ENCODE data around the gene TRPC3. TPM values are rescaled to one million over a fixed set of nuclear protein-coding genes. Genes with fewer than 3 reads are reported as not detected.

The TRPC3 gene
- total RNA-seq, 1 experiment from 2014 or later: 0.91 TPM

DNA sequence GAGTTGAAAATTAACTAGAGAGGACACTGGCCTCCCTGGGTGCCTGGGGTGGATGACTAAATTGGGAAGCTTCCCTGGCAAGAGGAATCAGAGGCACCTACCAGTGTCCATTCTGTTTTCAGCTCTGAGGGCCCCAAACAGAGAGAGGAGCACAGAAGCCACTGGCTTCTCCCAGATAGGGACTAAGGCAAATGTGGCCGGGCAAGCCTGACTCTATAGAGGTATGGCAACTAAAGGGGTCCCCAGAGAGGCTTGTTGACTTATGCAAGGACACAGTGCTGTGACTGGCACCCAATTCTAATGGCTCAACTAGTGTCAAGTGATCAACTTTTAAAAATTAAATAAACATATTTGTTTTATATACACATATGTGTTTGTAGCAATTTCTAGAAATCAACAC is 17.2 kb downstream of the TRPC3 start:
- intact Hi-C loops (cut with micrococcal nuclease; ENCODE audit: unreplicated experiment): no loop called here
- BruUV-seq (replicated peaks): no TSS peak
- no peak overlapping the region for H3K4me3 ChIP-seq (ENCODE audit: low read depth, low read length)
- H3K27ac Mint-ChIP-seq (ENCODE audit: unreplicated experiment): no peak overlapping the region
- peaks cover under 1% of the 10 kb centered on the region; the same call in 1 of the 2 replicates for H3K4me1 ChIP-seq
- H3K4me1 Mint-ChIP-seq (ENCODE audit: low read depth, unreplicated experiment): peaks cover 10% of the 10 kb centered on the region
- ChIA-PET POLR2A (no interaction called here), CTCF (no interaction called here)
- no peak for DNase-seq
- no peaks in the 10 kb centered on the region for H3K9me3 ChIP-seq
- no peaks in the 10 kb centered on the region for H3K9me3 Mint-ChIP-seq (ENCODE audit: unreplicated experiment)
- no peaks in the 10 kb centered on the region for H3K27me3 Mint-ChIP-seq (ENCODE audit: insufficient read depth, unreplicated experiment)
- no peaks in the 10 kb centered on the region for H3K36me3 ChIP-seq (ENCODE audit: control insufficient read depth, insufficient read depth, low read length)
- no peaks in the 10 kb centered on the region for H3K27me3 ChIP-seq (replicated peaks; ENCODE audit: control insufficient read depth, insufficient read depth, low read length)
- no peaks in the 10 kb centered on the region for H3K36me3 Mint-ChIP-seq (ENCODE audit: insufficient read depth, unreplicated experiment)
- H3K4me3 Mint-ChIP-seq (ENCODE audit: unreplicated experiment): no peak overlapping the region
- TF ChIP-seq, protein P1, sequence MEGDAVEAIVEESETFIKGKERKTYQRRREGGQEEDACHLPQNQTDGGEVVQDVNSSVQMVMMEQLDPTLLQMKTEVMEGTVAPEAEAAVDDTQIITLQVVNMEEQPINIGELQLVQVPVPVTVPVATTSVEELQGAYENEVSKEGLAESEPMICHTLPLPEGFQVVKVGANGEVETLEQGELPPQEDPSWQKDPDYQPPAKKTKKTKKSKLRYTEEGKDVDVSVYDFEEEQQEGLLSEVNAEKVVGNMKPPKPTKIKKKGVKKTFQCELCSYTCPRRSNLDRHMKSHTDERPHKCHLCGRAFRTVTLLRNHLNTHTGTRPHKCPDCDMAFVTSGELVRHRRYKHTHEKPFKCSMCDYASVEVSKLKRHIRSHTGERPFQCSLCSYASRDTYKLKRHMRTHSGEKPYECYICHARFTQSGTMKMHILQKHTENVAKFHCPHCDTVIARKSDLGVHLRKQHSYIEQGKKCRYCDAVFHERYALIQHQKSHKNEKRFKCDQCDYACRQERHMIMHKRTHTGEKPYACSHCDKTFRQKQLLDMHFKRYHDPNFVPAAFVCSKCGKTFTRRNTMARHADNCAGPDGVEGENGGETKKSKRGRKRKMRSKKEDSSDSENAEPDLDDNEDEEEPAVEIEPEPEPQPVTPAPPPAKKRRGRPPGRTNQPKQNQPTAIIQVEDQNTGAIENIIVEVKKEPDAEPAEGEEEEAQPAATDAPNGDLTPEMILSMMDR (IDR thresholded peaks at IDR 0.05; ENCODE audit: insufficient read depth in 1 of 2, low read depth in 1 of 2, low read length in 1 of 2, severe bottlenecking in 1 of 2, unreplicated experiment in 1 of 2): no peak

DNA sequence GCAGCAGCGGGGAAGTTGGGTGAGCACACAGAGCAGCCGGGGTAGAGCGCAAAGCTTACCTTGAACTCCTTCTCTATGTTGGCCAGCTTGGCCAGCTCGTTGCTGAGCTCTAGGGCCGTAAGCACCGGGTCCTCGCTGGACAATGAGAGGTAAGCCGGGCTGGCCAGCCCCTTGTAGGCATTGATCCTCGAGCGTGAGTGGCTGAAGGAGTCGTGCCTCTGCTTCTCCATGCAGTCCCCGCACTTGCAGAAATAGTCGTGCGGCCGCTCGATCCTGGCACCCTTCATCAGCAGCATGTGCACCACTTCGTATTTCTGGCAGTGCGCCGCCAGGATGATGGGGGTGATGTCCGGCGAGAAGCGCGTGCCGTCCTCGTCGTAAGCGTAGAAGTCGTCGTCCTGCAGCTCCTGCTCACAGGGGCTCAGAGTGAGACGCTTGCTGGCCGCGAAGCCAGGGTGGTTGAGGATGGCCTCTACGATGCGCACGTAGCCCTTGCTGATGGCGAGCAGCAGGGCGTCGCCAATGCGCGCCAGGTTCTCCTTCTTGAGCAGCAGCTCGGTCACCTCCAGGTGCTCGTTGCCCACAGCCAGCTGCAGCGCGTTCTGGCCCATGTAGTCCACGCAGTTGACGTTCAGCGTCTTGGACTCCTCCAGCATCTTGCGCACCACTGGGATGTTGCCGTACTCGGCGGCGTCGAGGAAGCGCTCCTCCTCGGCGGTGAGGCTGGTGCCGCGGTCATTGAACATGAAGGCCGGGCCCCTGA is 19.5 kb downstream of the TRPC3 start:
- no peaks in the 10 kb centered on the region for H3K4me1 Mint-ChIP-seq (ENCODE audit: low read depth, unreplicated experiment)
- POLR2A ChIA-PET: no interaction called here
- TF ChIP-seq, protein P1 (IDR thresholded peaks at IDR 0.05; ENCODE audit: insufficient read depth in 1 of 2, low read depth in 1 of 2, low read length in 1 of 2, severe bottlenecking in 1 of 2, unreplicated experiment in 1 of 2): no peak
- H3K36me3 Mint-ChIP-seq (ENCODE audit: insufficient read depth, unreplicated experiment): no peaks in the 10 kb centered on the region
- no peaks in the 10 kb centered on the region for H3K27me3 ChIP-seq (replicated peaks; ENCODE audit: control insufficient read depth, insufficient read depth, low read length)
- no peak overlapping the region for H3K27ac Mint-ChIP-seq (ENCODE audit: unreplicated experiment)
- no peak for DNase-seq
- H3K4me3 ChIP-seq (ENCODE audit: low read depth, low read length): no peak overlapping the region
- intact Hi-C loops (cut with micrococcal nuclease; ENCODE audit: unreplicated experiment): no loop called here
- H3K27me3 Mint-ChIP-seq (ENCODE audit: insufficient read depth, unreplicated experiment): no peaks in the 10 kb centered on the region
- CTCF ChIA-PET: no interaction called here
- no TSS peak for BruUV-seq (replicated peaks)
- no peaks in the 10 kb centered on the region for H3K9me3 Mint-ChIP-seq (ENCODE audit: unreplicated experiment)
- no peaks in the 10 kb centered on the region for H3K4me1 ChIP-seq
- no peaks in the 10 kb centered on the region for H3K36me3 ChIP-seq (ENCODE audit: control insufficient read depth, insufficient read depth, low read length)
- H3K4me3 Mint-ChIP-seq (ENCODE audit: unreplicated experiment): no peak overlapping the region
- 0 out of 2 replicates have a peak, but pooled peaks cover 2% of the 10 kb centered on the region for H3K9me3 ChIP-seq

DNA sequence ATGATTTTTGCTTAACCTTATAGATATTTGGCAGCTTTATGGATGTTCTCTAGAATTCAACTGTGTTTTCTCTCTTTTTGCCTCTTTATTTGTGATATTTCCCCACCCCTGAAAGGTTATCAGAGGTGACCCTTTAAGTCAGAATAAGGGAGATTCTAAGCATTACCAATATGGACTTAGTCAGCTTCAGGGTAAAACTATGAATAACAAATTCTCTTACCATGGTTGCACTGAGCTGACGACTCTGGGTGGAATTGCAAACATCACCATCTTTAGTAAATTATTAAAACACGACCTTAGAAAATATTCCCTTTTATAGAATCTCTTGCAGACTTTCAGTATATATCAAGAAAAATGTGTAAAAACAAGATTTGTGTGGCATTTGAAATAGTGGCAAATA is 21.6 kb downstream of the TRPC3 start:
- ChIA-PET CTCF (no interaction called here), POLR2A (no interaction called here)
- no TSS peak for BruUV-seq (replicated peaks)
- 0 out of 2 replicates have a peak, but pooled peaks cover 2% of the 10 kb centered on the region for H3K9me3 ChIP-seq
- no peak overlapping the region for H3K27ac Mint-ChIP-seq (ENCODE audit: unreplicated experiment)
- no peak for DNase-seq
- no peaks in the 10 kb centered on the region for H3K27me3 ChIP-seq (replicated peaks; ENCODE audit: control insufficient read depth, insufficient read depth, low read length)
- no peak overlapping the region for H3K4me3 ChIP-seq (ENCODE audit: low read depth, low read length)
- no peaks in the 10 kb centered on the region for H3K36me3 Mint-ChIP-seq (ENCODE audit: insufficient read depth, unreplicated experiment)
- no peaks in the 10 kb centered on the region for H3K36me3 ChIP-seq (ENCODE audit: control insufficient read depth, insufficient read depth, low read length)
- H3K27me3 Mint-ChIP-seq (ENCODE audit: insufficient read depth, unreplicated experiment): no peaks in the 10 kb centered on the region
- TF ChIP-seq, protein P1 (IDR thresholded peaks at IDR 0.05; ENCODE audit: insufficient read depth in 1 of 2, low read depth in 1 of 2, low read length in 1 of 2, severe bottlenecking in 1 of 2, unreplicated experiment in 1 of 2): no peak
- H3K4me1 Mint-ChIP-seq (ENCODE audit: low read depth, unreplicated experiment): no peaks in the 10 kb centered on the region
- no peaks in the 10 kb centered on the region for H3K4me1 ChIP-seq
- intact Hi-C loops (cut with micrococcal nuclease; ENCODE audit: unreplicated experiment): no loop called here
- H3K9me3 Mint-ChIP-seq (ENCODE audit: unreplicated experiment): no peaks in the 10 kb centered on the region
- no peak overlapping the region for H3K4me3 Mint-ChIP-seq (ENCODE audit: unreplicated experiment)
